ENCODE results near the gene CFAP61. TPM values are rescaled to one million over a fixed set of nuclear protein-coding genes. Genes with fewer than 3 reads are reported as not detected.
"Not testable (repeated sequence)": the region's sequence is repeated elsewhere in the genome, so short reads cannot be mapped to it uniquely, and the experiment has no call there.

CFAP61 gene
- polyA plus RNA-seq, 1 of the 3 experiments (the other 2 are of a cell fraction), result 0.26 TPM

DNA sequence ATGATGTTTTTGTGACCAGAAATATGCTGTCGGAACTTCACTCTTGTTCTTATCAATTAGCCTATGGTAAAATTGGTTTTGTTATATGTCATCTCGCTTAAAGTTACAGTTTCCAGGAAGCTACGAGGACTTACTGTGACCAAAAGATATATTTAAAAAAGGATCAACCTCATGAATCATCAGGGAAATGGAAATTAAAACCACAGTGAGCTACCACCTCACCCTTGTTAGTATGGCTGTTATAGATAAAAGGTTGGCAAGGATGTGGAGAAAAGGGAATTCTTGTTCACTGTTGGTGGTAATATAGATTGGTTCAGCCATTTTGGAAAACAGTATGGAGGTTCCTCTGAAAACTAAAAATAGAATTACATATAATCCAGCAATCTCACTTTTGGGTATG is 301.2 kb downstream of the CFAP61 start:
- H3K27ac ChIP-seq (ENCODE audit: low read depth in 2 of 2, low read length in 1 of 2), result no peak overlapping the region
- no peak overlapping the region for H3K4me2 ChIP-seq
- H3K4me1 ChIP-seq (ENCODE audit: control insufficient read depth in 1 of 2, insufficient read depth in 2 of 2, low read depth in 1 of 2, low read length in 1 of 2), result no peaks in the 10 kb centered on the region
- WGBS (ENCODE audit: low lambda C conversion rate), result 11% methylated on average over 3 of the region's 3 CpGs
- no peak overlapping the region for H3K9ac ChIP-seq
- H2AFZ ChIP-seq (ENCODE audit: low read depth), result no peak overlapping the region
- TF ChIP-seq TAF1 (IDR thresholded peaks at IDR 0.05; ENCODE audit: borderline replicate concordance, low read depth, low read length), result no peak
- TF ChIP-seq SIN3A (IDR thresholded peaks at IDR 0.05; ENCODE audit: borderline replicate concordance, low read depth, low read length), result no peak
- no peak for TF ChIP-seq POLR2AphosphoS5 (IDR thresholded peaks at IDR 0.05; ENCODE audit: low read depth, low read length)
- TF ChIP-seq CTCF (IDR thresholded peaks at IDR 0.05), result no peak
- TF ChIP-seq FOSL2 (IDR thresholded peaks at IDR 0.05; ENCODE audit: borderline replicate concordance, low read depth), result no peak
- no peaks in the 10 kb centered on the region for H3K9me2 ChIP-seq
- DNase-seq, result no peak
- no peaks in the 10 kb centered on the region for H3K9me3 ChIP-seq
- H3K4me3 ChIP-seq (ENCODE audit: low read depth in 2 of 2, low read length in 1 of 2), result no peak overlapping the region
- H3K79me2 ChIP-seq (ENCODE audit: insufficient read depth), result no peaks in the 10 kb centered on the region
- ChIA-PET POLR2A (no interaction called here), CTCF (no interaction called here)
- no peaks in the 10 kb centered on the region for H3K27me3 ChIP-seq (ENCODE audit: insufficient read depth)
- no peaks in the 10 kb centered on the region for H4K20me1 ChIP-seq (ENCODE audit: insufficient read depth)
- no peaks in the 10 kb centered on the region for H3F3A ChIP-seq (replicated peaks; ENCODE audit: insufficient read depth)
- no peaks in the 10 kb centered on the region for H3K36me3 ChIP-seq (replicated peaks in 1 of 2; ENCODE audit: control insufficient read depth in 1 of 2, insufficient read depth in 2 of 2, low read length in 1 of 2)

DNA sequence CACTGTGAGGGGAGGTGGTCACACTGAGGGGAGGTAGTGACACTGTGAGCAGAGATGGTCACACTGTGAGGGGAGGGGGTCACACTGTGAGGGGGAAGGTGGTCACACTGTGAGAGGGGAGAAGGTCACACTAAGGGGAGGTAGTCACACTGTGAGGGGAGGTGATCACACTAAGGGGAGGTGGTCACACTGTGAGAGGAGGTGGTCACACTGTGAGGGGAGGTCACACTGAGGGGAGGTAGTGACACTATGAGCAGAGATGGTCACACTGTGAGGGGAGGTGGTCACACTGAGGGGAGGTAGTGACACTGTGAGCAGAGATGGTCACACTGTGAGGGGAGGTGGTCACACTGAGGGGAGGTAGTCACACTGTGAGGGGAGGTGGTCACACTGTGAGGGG is 303.2 kb downstream of the CFAP61 start:
- DNase-seq; H3K36me3 ChIP-seq (replicated peaks in 1 of 2; ENCODE audit: control insufficient read depth in 1 of 2, insufficient read depth in 2 of 2, low read length in 1 of 2); H3K4me1 ChIP-seq (ENCODE audit: control insufficient read depth in 1 of 2, insufficient read depth in 2 of 2, low read depth in 1 of 2, low read length in 1 of 2); H3K9ac ChIP-seq; CTCF ChIA-PET; H3K4me3 ChIP-seq (ENCODE audit: low read depth in 2 of 2, low read length in 1 of 2); H3K27ac ChIP-seq (ENCODE audit: low read depth in 2 of 2, low read length in 1 of 2); H3K4me2 ChIP-seq; H3K9me3 ChIP-seq; H3F3A ChIP-seq (replicated peaks; ENCODE audit: insufficient read depth); H4K20me1 ChIP-seq (ENCODE audit: insufficient read depth); POLR2A ChIA-PET; H2AFZ ChIP-seq (ENCODE audit: low read depth); H3K9me2 ChIP-seq; H3K79me2 ChIP-seq (ENCODE audit: insufficient read depth); H3K27me3 ChIP-seq (ENCODE audit: insufficient read depth): not testable (repeated sequence)

GRCh38 chr20:20358801-20359200 is 306.5 kb downstream of the CFAP61 start:
- Histone ChIP-seq H2AFZ (ENCODE audit: low read depth) (no peak overlapping the region), H3K9ac (no peak overlapping the region), H3K9me2 (no peaks in the 10 kb centered on the region), H4K20me1 (ENCODE audit: insufficient read depth) (no peaks in the 10 kb centered on the region), H3K9me3 (no peaks in the 10 kb centered on the region), H3F3A (replicated peaks; ENCODE audit: insufficient read depth) (no peaks in the 10 kb centered on the region), H3K4me2 (no peak overlapping the region), H3K4me3 (ENCODE audit: low read depth in 2 of 2, low read length in 1 of 2) (no peak overlapping the region), H3K27me3 (ENCODE audit: insufficient read depth) (peaks cover 27% of the 10 kb centered on the region), H3K36me3 (replicated peaks in 1 of 2; ENCODE audit: control insufficient read depth in 1 of 2, insufficient read depth in 2 of 2, low read length in 1 of 2) (no peaks in the 10 kb centered on the region), H3K79me2 (ENCODE audit: insufficient read depth) (no peaks in the 10 kb centered on the region), H3K4me1 (ENCODE audit: control insufficient read depth in 1 of 2, insufficient read depth in 2 of 2, low read depth in 1 of 2, low read length in 1 of 2) (no peaks in the 10 kb centered on the region), H3K27ac (ENCODE audit: low read depth in 2 of 2, low read length in 1 of 2) (no peak overlapping the region)
- CTCF ChIA-PET, result interaction anchor here (1.0 to 5.5 kb wide), 8 partner anchors 9 to 235 kb away, joined by 3 to 36 read pairs (median 5); partner anchors contain the start of gene INSM1
- TF ChIP-seq ZBTB33 (IDR thresholded peaks at IDR 0.05; ENCODE audit: borderline replicate concordance, low read depth) (no peak), POLR2AphosphoS5 (IDR thresholded peaks at IDR 0.05; ENCODE audit: low read depth, low read length) (no peak), MAX (IDR thresholded peaks at IDR 0.05; ENCODE audit: low read depth) (no peak), SMC3 (IDR thresholded peaks at IDR 0.05; ENCODE audit: low read depth, low read length) (no peak), RCOR1 (IDR thresholded peaks at IDR 0.05; ENCODE audit: low read length) (no peak), RXRA (IDR thresholded peaks at IDR 0.05; ENCODE audit: borderline replicate concordance, low read depth) (no peak), CHD2 (IDR thresholded peaks at IDR 0.05; ENCODE audit: low read length, partially characterized antibody) (no peak)
- TF ChIP-seq, protein P1, sequence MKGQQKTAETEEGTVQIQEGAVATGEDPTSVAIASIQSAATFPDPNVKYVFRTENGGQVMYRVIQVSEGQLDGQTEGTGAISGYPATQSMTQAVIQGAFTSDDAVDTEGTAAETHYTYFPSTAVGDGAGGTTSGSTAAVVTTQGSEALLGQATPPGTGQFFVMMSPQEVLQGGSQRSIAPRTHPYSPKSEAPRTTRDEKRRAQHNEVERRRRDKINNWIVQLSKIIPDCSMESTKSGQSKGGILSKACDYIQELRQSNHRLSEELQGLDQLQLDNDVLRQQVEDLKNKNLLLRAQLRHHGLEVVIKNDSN (IDR thresholded peaks at IDR 0.05; ENCODE audit: borderline replicate concordance, low read depth), result no peak
- TF ChIP-seq, protein P2, sequence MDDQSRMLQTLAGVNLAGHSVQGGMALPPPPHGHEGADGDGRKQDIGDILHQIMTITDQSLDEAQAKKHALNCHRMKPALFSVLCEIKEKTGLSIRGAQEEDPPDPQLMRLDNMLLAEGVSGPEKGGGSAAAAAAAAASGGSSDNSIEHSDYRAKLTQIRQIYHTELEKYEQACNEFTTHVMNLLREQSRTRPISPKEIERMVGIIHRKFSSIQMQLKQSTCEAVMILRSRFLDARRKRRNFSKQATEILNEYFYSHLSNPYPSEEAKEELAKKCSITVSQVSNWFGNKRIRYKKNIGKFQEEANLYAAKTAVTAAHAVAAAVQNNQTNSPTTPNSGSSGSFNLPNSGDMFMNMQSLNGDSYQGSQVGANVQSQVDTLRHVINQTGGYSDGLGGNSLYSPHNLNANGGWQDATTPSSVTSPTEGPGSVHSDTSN (IDR thresholded peaks at IDR 0.05), result no peak
- POLR2A ChIA-PET, result no interaction called here
- DNase-seq, result no peak
